ENCODE data around the gene RPL10.

RPL10 gene

DNA sequence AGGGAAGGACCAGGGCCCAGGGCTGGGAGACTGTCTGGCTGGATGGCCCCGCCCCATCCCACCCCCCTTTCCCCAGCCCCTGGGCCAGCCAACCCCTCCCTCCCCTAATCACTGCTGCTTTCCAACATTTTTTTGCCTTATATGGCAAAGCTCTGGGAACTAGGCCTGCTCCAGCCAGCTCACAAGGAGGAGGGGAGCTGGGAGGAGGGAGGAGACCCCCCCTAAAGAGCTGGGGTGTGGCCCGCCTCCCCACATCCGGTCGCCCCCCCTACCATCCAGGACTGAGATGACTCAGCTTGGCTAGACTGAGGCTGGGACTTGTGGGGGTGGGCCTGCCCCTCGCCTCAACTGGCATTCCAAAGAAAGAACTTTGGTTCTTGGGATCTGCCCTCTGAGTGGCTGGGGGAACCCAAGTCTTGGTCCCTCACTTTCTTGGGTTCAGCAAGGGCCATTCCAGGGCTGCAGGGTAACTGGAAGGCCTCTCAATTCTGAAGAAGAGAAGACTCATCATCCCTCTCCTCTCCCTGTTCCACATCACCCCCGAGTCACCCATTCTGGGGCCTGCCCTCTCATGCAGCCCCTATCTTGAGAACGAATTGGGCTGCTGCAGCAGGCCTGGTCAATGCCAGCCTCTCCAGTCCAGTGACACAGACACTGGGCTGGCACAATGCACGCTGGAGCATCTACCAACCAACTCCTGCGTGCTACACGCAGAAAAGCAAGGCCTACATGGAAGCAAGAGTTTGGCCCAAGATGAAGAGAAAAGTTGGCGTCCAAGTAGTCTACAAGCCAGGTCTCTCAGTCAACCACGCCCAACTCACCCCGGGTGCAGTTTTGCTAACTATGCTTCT, 28.5 kb upstream of the RPL10 start:
- Mint-ChIP-seq H3K9me3 (no peaks in the 10 kb centered on the region), H3K27ac (peak overlapping the region; percentile 87), H3K36me3 (peaks cover 22% of the 10 kb centered on the region)

DNA sequence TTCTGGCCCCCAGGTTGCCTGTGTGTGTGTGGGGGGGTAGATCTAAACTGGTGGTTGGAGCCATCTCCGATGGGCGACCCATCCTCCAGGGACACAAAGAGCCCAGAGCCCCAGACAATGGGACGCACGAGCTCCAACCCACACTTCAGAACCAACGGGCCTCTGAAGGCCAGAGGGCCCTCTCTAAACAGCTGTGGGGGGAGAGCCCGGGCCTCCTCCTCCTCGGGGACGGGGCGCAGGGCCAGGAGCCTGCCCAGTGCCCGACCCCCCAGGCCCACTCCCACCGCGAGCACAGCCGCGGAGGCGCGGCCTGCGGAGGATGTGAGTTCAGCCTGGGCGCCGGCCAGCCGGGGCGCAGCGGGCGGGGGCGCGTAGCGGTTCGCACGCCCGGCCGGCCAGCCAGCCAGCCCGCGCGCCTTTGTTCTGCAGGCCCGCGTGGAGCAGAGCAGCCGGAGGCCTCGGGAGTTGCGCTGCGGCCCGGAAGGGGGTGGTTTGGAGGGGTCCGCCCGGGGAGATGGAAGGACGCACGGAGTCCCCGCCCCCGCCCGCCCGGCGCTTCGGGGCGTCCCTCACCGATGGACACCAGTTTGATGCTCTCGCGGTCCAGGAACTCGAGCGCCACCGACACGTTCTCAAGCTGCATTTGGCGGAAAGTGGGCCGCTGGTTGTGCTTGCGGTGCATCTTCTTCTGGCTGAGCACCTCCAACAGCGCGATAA, 27.7 kb upstream of the RPL10 start:
- no peaks in the 10 kb centered on the region for H3K27me3 Mint-ChIP-seq
- H3K4me1 Mint-ChIP-seq = peaks cover 24% of the 10 kb centered on the region
- peak overlapping the region; percentile 87 for H3K27ac Mint-ChIP-seq
- H3K4me3 Mint-ChIP-seq = peak overlapping the region; percentile 90
- no peaks in the 10 kb centered on the region for H3K9me3 Mint-ChIP-seq
- no peak for ATAC-seq
- peaks cover 18% of the 10 kb centered on the region for H3K36me3 Mint-ChIP-seq

More for the DNA sequence above, 28.5 kb upstream of the RPL10 start:
- no peaks in the 10 kb centered on the region for H3K27me3 Mint-ChIP-seq
- H3K4me1 Mint-ChIP-seq = peaks cover 18% of the 10 kb centered on the region
- peak overlapping the region; percentile 90 for H3K4me3 Mint-ChIP-seq
- peak; percentile 34 for ATAC-seq

- Mint-ChIP-seq H3K4me1 (peaks cover 24% of the 10 kb centered on the region), H3K27me3 (no peaks in the 10 kb centered on the region), H3K9me3 (no peaks in the 10 kb centered on the region), H3K27ac (peak overlapping the region; percentile 87), H3K36me3 (peaks cover 13% of the 10 kb centered on the region), H3K4me3 (peak overlapping the region; percentile 90)
- ATAC-seq = peak; percentile 84
Observed at GRCh38 chrX:154371017-154371788, 27.0 kb upstream of the RPL10 start.

DNA sequence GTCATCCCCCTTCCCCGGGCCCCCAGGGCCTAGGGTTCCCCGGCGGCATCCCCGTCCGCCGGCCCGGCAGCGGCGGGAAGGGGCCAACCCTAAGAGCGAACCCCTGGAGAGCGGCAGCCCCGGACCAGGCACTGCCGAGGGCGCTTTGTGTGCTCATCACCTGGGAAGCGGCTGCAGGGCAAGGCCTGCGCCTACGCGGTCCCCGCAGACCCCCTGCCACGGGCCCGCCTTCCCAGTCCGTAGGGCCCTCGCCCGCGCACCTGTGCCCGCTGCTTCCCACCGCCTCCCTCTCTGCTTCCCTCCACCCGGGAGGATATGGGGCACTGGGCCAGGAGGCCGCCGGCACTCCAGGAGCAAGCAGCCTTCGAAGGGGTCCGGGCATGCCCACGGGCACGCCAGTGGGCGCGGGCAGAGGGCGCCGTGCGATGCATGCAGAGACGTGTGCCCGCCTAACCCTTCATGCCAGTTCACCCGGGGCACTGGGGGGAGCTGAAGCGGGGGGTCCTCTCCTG, 26.3 kb upstream of the RPL10 start:
- Mint-ChIP-seq H3K27ac (peak overlapping the region; percentile 87), H3K4me1 (peaks cover 24% of the 10 kb centered on the region)

GRCh38 chrX:154372612-154373022, 25.6 kb upstream of the RPL10 start:
- Mint-ChIP-seq H3K4me1 (peaks cover 24% of the 10 kb centered on the region), H3K9me3 (no peaks in the 10 kb centered on the region), H3K27ac (peak overlapping the region; percentile 87), H3K36me3 (peaks cover 6% of the 10 kb centered on the region), H3K4me3 (peak overlapping the region; percentile 90), H3K27me3 (no peaks in the 10 kb centered on the region)
- ATAC-seq = no peak

More for the DNA sequence above, 26.3 kb upstream of the RPL10 start:
- ATAC-seq = peak; percentile 1
- no peaks in the 10 kb centered on the region for H3K9me3 Mint-ChIP-seq
- H3K4me3 Mint-ChIP-seq = peak overlapping the region; percentile 90
- H3K27me3 Mint-ChIP-seq = no peaks in the 10 kb centered on the region
- peaks cover 10% of the 10 kb centered on the region for H3K36me3 Mint-ChIP-seq

DNA sequence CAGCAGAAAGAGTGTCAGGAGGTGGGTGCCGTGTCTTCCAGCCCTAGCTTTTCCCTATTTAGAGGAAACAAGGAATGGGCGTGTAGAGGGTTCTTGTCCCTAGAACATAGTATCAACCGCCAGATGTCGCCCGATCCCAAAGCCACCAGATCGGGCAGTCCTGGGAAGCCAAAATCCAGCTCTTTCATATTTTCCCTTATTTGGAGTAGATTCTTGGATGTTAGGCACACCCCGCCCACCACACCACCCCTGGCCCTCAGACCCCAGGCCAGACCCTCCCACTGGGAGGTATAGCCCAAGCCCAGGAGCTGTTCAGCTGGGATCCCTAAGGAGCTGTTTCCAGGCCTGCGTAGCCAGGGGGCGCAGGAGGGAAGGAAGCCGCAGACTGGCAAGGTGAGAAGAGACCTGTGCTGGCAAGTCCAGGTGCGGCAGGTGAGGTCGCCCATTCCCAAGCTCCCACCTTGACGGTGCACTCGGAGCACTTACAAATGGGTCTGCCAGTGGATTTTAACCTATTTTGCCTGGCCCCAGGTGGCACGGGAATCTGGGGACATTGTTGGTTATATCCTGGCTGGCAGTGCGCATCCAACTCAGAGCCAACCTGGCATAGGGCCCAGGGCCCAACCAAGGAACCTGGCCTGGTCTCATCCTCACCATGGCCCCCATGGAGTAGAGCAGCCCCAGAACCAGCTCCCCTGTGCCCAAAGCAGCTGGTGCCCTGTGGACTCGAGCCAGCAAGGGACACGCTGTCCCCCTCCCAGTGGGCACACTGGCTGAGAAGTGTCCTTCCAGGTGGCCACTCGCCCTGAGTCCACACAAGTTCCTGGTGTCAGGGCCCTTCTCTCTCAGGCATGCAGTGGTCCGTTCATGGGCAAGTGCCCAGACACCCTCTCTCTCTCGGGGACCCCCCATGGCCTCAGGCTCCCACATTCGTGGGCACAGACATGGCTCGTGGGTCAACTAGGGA, 24.6 kb upstream of the RPL10 start:
- no peaks in the 10 kb centered on the region for H3K27me3 Mint-ChIP-seq
- H3K36me3 Mint-ChIP-seq = no peaks in the 10 kb centered on the region
- H3K9me3 Mint-ChIP-seq = no peaks in the 10 kb centered on the region
- peaks cover 14% of the 10 kb centered on the region for H3K4me1 Mint-ChIP-seq
- H3K4me3 Mint-ChIP-seq = peak overlapping the region; percentile 71
- no peak for ATAC-seq
- H3K27ac Mint-ChIP-seq = no peak overlapping the region

GRCh38 chrX:154374313-154375155, 23.6 kb upstream of the RPL10 start, which contains the start of gene FLNA:
TSS of gene FLNA (minus strand) at chrX:154374634. CDS start at chrX:154371245, 3,389 bp downstream.
- H3K4me3 Mint-ChIP-seq = peak within 1 kb of the TSS; percentile 71
- H3K9me3 Mint-ChIP-seq = no peaks in the 10 kb centered on the region
- H3K36me3 Mint-ChIP-seq = no peaks in the 10 kb centered on the region
- ATAC-seq = no peak
- peaks cover 14% of the 10 kb centered on the region for H3K4me1 Mint-ChIP-seq
- H3K27me3 Mint-ChIP-seq = no peaks in the 10 kb centered on the region
- H3K27ac Mint-ChIP-seq = no peak within 1 kb of the TSS

GRCh38 chrX:154375156-154375504, 23.0 kb upstream of the RPL10 start:
- H3K4me1 Mint-ChIP-seq = peaks cover 17% of the 10 kb centered on the region
- peaks cover 1% of the 10 kb centered on the region for H3K36me3 Mint-ChIP-seq
- H3K9me3 Mint-ChIP-seq = no peaks in the 10 kb centered on the region
- ATAC-seq = no peak
- H3K27ac Mint-ChIP-seq = no peak overlapping the region
- no peaks in the 10 kb centered on the region for H3K27me3 Mint-ChIP-seq
- peak overlapping the region; percentile 36 for H3K4me3 Mint-ChIP-seq

DNA sequence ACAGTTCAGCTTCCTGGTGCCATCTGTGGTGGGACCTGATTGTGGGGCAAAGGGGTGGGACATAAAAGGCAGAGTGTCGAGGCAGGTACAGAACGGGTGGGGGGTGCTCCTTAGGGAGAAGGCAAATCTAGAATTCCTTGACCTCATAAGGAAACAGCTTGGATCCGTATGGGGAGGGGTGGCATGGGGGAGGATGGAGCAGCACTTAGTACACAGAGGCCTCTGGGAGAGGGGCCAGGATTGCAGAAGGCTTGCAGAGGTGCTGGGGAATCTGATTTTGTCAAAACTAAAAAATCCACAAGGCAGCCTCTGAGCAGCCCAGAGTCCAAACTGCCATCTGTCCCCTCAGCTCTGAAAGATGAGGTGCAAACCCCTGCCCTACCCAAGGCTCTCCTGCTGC, 21.4 kb upstream of the RPL10 start:
- H3K4me3 Mint-ChIP-seq = no peak overlapping the region
- no peak for ATAC-seq
- H3K9me3 Mint-ChIP-seq = no peaks in the 10 kb centered on the region
- no peak overlapping the region for H3K27ac Mint-ChIP-seq
- H3K27me3 Mint-ChIP-seq = no peaks in the 10 kb centered on the region
- peaks cover 28% of the 10 kb centered on the region for H3K4me1 Mint-ChIP-seq
- H3K36me3 Mint-ChIP-seq = peaks cover 11% of the 10 kb centered on the region

GRCh38 chrX:154378059-154378798, 19.9 kb upstream of the RPL10 start:
- peaks cover 24% of the 10 kb centered on the region for H3K4me1 Mint-ChIP-seq
- peak overlapping the region; percentile 91 for H3K27ac Mint-ChIP-seq
- H3K9me3 Mint-ChIP-seq = no peaks in the 10 kb centered on the region
- peak overlapping the region; percentile 87 for H3K4me3 Mint-ChIP-seq
- peaks cover 11% of the 10 kb centered on the region for H3K36me3 Mint-ChIP-seq
- ATAC-seq = no peak
- H3K27me3 Mint-ChIP-seq = no peaks in the 10 kb centered on the region

DNA sequence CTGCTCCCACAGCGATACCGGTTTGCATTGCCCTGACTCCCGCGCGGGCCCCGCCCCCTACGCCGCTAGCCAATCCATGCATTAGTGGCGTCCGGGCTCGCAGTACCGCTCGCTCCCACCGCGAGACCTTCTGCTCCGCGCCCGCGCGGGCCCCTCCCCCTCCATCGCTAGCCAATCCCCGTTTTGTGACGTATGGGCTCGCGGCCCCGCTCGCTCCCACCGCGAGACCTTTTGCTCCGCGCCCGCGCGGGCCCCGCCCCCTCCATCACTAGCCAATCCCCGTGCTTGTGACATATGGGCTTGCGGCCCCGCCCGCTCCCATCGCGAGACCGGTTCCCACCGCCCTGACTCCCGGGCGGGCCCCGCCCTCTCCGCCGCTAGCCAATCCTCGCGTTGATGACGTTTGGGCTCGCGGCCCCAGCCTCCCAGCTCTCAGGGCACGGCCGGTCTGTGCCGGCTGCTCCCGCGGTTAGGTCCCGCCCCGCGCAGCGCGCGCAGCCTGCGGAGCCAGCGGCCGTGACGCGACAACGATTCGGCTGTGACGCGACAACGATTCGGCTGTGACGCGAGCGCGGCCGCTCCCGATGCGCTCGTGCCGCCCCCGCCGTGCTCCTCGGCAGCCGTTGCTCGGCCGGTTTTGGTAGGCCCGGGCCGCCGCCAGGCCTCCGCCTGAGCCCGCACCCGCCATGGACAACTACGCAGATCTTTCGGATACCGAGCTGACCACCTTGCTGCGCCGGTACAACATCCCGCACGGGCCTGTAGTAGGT, 19.2 kb upstream of the RPL10 start, which contains the start of gene EMD:
EMD (plus strand) TSS at position 497 of the 770 bp plus-strand sequence; CDS start at position 687, 190 bp downstream.
- Mint-ChIP-seq H3K4me1 (peaks cover 26% of the 10 kb centered on the region), H3K9me3 (no peaks in the 10 kb centered on the region), H3K36me3 (peaks cover 11% of the 10 kb centered on the region), H3K27ac (peak within 1 kb of the TSS; percentile 91), H3K27me3 (no peaks in the 10 kb centered on the region), H3K4me3 (peak within 1 kb of the TSS; percentile 87)
- ATAC-seq = peak; percentile 93

DNA sequence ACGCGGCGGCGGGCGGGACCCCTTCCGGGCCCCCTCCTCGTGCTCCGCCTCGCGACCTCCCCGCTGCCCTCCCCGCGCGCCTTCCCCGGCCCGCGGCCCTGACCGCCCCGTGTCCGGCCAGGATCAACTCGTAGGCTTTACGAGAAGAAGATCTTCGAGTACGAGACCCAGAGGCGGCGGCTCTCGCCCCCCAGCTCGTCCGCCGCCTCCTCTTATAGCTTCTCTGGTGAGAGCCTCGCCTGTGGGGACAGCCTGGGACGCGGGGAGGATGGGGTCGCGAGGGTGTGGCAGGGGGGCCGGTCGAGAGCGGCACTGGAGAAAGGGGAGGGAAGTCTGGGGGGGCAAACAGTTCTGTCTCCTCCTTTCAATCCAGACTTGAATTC, 18.6 kb upstream of the RPL10 start:
- H3K27me3 Mint-ChIP-seq = no peaks in the 10 kb centered on the region
- H3K4me3 Mint-ChIP-seq = peak overlapping the region; percentile 87
- peak overlapping the region; percentile 91 for H3K27ac Mint-ChIP-seq
- no peaks in the 10 kb centered on the region for H3K9me3 Mint-ChIP-seq
- peaks cover 31% of the 10 kb centered on the region for H3K4me1 Mint-ChIP-seq
- ATAC-seq = no peak
- peaks cover 11% of the 10 kb centered on the region for H3K36me3 Mint-ChIP-seq

All from stimulated activated memory B cell treated with anti-CD40 and anti-IgM and Interleukin-4, amounts not matched to agents 10 μg/mL and 1 μg/mL and 100 μg/mL, for 72 hours (primary cell).